Small intestine (tissue), 7 donors: Measurements from ENCODE around the gene HNMT. TPM values are rescaled to one million over a fixed set of nuclear protein-coding genes. Genes with fewer than 3 reads are reported as not detected.

Experiments used
- DNase-seq, 2 donors: peaks; one replicate each; pipeline versions ENCODE4 v3.0.0 to v3.0.0-alpha.2; 2013
- FAIRE-seq: peaks from 2 replicates; lab custom pipeline; 2012; peaks lifted over from hg19 to GRCh38; lab: Jason Lieb, UNC
- H3K27ac ChIP-seq, 3 donors: one replicate each; pipeline ENCODE4 v1.5.1; 2013; ENCODE audit warnings: low read length in 2 of 3, mild to moderate bottlenecking in 2 of 3, control low read depth in 1 of 3, inconsistent platforms in 1 of 3, low read depth in 1 of 3, moderate library complexity in 1 of 3
- H3K27me3 ChIP-seq, 3 donors: one replicate each; pipeline ENCODE4 v1.6.1; 2013; ENCODE audit warnings: low read length in 3 of 3, inconsistent platforms in 1 of 3; ENCODE audit not compliant: control insufficient read depth in 3 of 3, insufficient read depth in 3 of 3
- H3K36me3 ChIP-seq, 3 donors: one replicate each; pipeline ENCODE4 v1.6.1; 2013; ENCODE audit warnings: low read length in 3 of 3, inconsistent platforms in 1 of 3, low read depth in 1 of 3, mild to moderate bottlenecking in 1 of 3, moderate library complexity in 1 of 3; ENCODE audit not compliant: control insufficient read depth in 3 of 3, insufficient read depth in 2 of 3
- H3K4me1 ChIP-seq, 3 donors: one replicate each; pipeline ENCODE4 v1.6.1; 2013; ENCODE audit warnings: low read length in 2 of 3, inconsistent platforms in 1 of 3, low read depth in 1 of 3, mild to moderate bottlenecking in 1 of 3, moderate library complexity in 1 of 3; ENCODE audit not compliant: control insufficient read depth in 3 of 3, insufficient read depth in 2 of 3
- H3K4me3 ChIP-seq, 3 donors: one replicate each; pipeline ENCODE4 v1.5.1; 2013; ENCODE audit warnings: low read length in 3 of 3, control low read depth in 1 of 3, inconsistent platforms in 1 of 3, low read depth in 1 of 3, mild to moderate bottlenecking in 1 of 3, moderate library complexity in 1 of 3
- H3K9me3 ChIP-seq, 2 donors: one replicate each; pipeline ENCODE4 v1.6.1; 2013; ENCODE audit warnings: low read depth in 1 of 2, low read length in 1 of 2; ENCODE audit not compliant: control insufficient read depth in 2 of 2, insufficient read depth in 1 of 2
- WGBS, 3 donors: extraction: QIAGEN DNeasy Blood & Tissue Kit; methylation state at CpG; one replicate each; pipeline ENCODE4 v1.1.7; 2013; 5-methylcytosine and 5-hydroxymethylcytosine counted together
- polyA plus RNA-seq, 4 donors: library from polyadenylated mRNA; stranded (reverse) in 3 of 4; unstranded in 1 of 4; fragments of 200-250 nt in 3 of 4; fragments of 120-200 nt in 1 of 4; gene quantifications; one replicate each; pipeline versions ENCODE4 v1.2.1 to v1.2.3, GENCODE V29; 2013
- donor health status: healthy with polysubstance abuse.
- donor health status: control.
- donor health status: control.
- donor health status: Bipolar disorder and iron deficiency.
- donor health status: healthy.

Gene HNMT
- polyA plus RNA-seq, 4 donors: 22.8 to 96.9 (median 32.0) TPM

- Histone ChIP-seq H3K4me1 (peaks cover 0 to 49% (median 5%) of the 10 kb centered on the region in 3 donors), H3K27ac (peak overlapping the region in 1 of 3 donors; percentile 81), H3K36me3 (no peaks in the 10 kb centered on the region), H3K4me3 (no peak overlapping the region), H3K27me3 (no peaks in the 10 kb centered on the region), H3K9me3 (no peaks in the 10 kb centered on the region)
- FAIRE-seq (no peak), DNase-seq (peak; percentile 71 to 80)
- WGBS, 3 donors: 28 to 67% (median 47%) methylated on average over 3 of the region's 3 CpGs
These were observed 17.1 kb upstream of the HNMT start for GRCh38 chr2:137947032-137947727.

GRCh38 chr2:137947728-137948336, 16.4 kb upstream of the HNMT start:
- 8 to 28% (median 22%) methylated on average over 4 of the region's 4 CpGs for WGBS, 3 donors
- Histone ChIP-seq H3K9me3 (no peaks in the 10 kb centered on the region), H3K36me3 (no peaks in the 10 kb centered on the region), H3K4me3 (no peak overlapping the region), H3K4me1 (peaks cover 0 to 46% (median under 1%) of the 10 kb centered on the region in 3 donors), H3K27ac (peak overlapping the region in 1 of 3 donors; percentile 81), H3K27me3 (no peaks in the 10 kb centered on the region)
- DNase-seq: peak in 1 of 2 donors; percentile 61
- no peak for FAIRE-seq

GRCh38 chr2:137948894-137949293, 15.4 kb upstream of the HNMT start:
- Histone ChIP-seq H3K36me3 (no peaks in the 10 kb centered on the region), H3K27me3 (no peaks in the 10 kb centered on the region), H3K4me3 (no peak overlapping the region), H3K9me3 (no peaks in the 10 kb centered on the region), H3K27ac (no peak overlapping the region), H3K4me1 (peaks cover 0 to 37% (median 0%) of the 10 kb centered on the region in 3 donors)
- DNase-seq (no peak), FAIRE-seq (no peak)
- 53 to 65% (median 53%) methylated on average over 7 of the region's 7 CpGs for WGBS, 3 donors

- no peak overlapping the region for H3K27ac ChIP-seq
- no peak overlapping the region for H3K4me3 ChIP-seq
- WGBS, 3 donors: 83 to 95% (median 85%) methylated on average over 4 of the region's 4 CpGs
- H3K27me3 ChIP-seq: no peaks in the 10 kb centered on the region
- no peaks in the 10 kb centered on the region for H3K36me3 ChIP-seq
- H3K9me3 ChIP-seq: no peaks in the 10 kb centered on the region
- peaks cover 0 to 25% (median 0%) of the 10 kb centered on the region in 3 donors for H3K4me1 ChIP-seq
- DNase-seq: no peak
- FAIRE-seq: no peak
These were observed 14.0 kb upstream of the HNMT start for GRCh38 chr2:137950238-137950637.

GRCh38 chr2:137951586-137951985, 12.7 kb upstream of the HNMT start:
- Histone ChIP-seq H3K4me3 (no peak overlapping the region), H3K9me3 (no peaks in the 10 kb centered on the region), H3K27me3 (no peaks in the 10 kb centered on the region), H3K4me1 (peaks cover 0 to 13% (median 0%) of the 10 kb centered on the region in 3 donors), H3K27ac (no peak overlapping the region), H3K36me3 (no peaks in the 10 kb centered on the region)
- DNase-seq: no peak
- 72 to 74% (median 73%) methylated on average over 3 of the region's 3 CpGs for WGBS, 3 donors
- no peak for FAIRE-seq

- 69 to 86% (median 84%) methylated on average over 9 of the region's 9 CpGs for WGBS, 3 donors
- no peak overlapping the region for H3K27ac ChIP-seq
- FAIRE-seq: no peak
These were observed 11.6 kb upstream of the HNMT start for GRCh38 chr2:137952586-137953129.

GRCh38 chr2:137955536-137955935, 8.7 kb upstream of the HNMT start:
- 93 to 95% (median 94%) methylated on average over 2 of the region's 2 CpGs for WGBS, 3 donors
- H3K36me3 ChIP-seq: no peaks in the 10 kb centered on the region
- FAIRE-seq: no peak

More at GRCh38 chr2:137952586-137953129, 11.6 kb upstream of the HNMT start:
- H3K4me3 ChIP-seq: no peak overlapping the region
- H3K27me3 ChIP-seq: no peaks in the 10 kb centered on the region
- DNase-seq: peak in 1 of 2 donors; percentile 17
- H3K36me3 ChIP-seq: no peaks in the 10 kb centered on the region
- H3K9me3 ChIP-seq: no peaks in the 10 kb centered on the region
- peaks cover 0 to 6% (median 0%) of the 10 kb centered on the region in 3 donors for H3K4me1 ChIP-seq

GRCh38 chr2:137957033-137957432, 7.2 kb upstream of the HNMT start:
- Histone ChIP-seq H3K36me3 (no peaks in the 10 kb centered on the region), H3K9me3 (no peaks in the 10 kb centered on the region), H3K27ac (no peak overlapping the region), H3K27me3 (no peaks in the 10 kb centered on the region), H3K4me1 (no peaks in the 10 kb centered on the region), H3K4me3 (no peak overlapping the region)
- no peak for FAIRE-seq
- DNase-seq: no peak
- WGBS, 3 donors: 73 to 92% (median 90%) methylated on average over 1 of the region's 1 CpG

More at GRCh38 chr2:137955536-137955935, 8.7 kb upstream of the HNMT start:
- no peak for DNase-seq
- H3K27ac ChIP-seq: no peak overlapping the region
- no peaks in the 10 kb centered on the region for H3K4me1 ChIP-seq
- no peak overlapping the region for H3K4me3 ChIP-seq
- no peaks in the 10 kb centered on the region for H3K9me3 ChIP-seq
- no peaks in the 10 kb centered on the region for H3K27me3 ChIP-seq
